WTC11 (cell line): ENCODE results near the gene SSH2. TPM values are rescaled to one million over a fixed set of nuclear protein-coding genes. Genes with fewer than 3 reads are reported as not detected.

Experiments
- ATAC-seq: fragments of 200-7000 bp; cut with Tn5 transposase; 2 replicates; pipeline ENCODE4 v1.10.0; 2021; ENCODE audit warnings: mild to moderate bottlenecking, moderate library complexity
- CTCF ChIA-PET: fragments of 300-600 bp; sonication (Branson Sonifier 250); formaldehyde crosslinking; loops from one replicate; lab custom pipeline; 2021; ENCODE audit warnings: antibody characterized with exemption; lab: Charles Lee
- POLR2A ChIA-PET: fragments of 350-600 bp; sonication (Branson Sonifier 250); formaldehyde crosslinking; loops from one replicate; lab custom pipeline; 2021; ENCODE audit warnings: antibody characterized with exemption; lab: Charles Lee
- DNase-seq: peaks from one replicate; pipeline ENCODE4 v3.0.0; 2021; ENCODE audit warnings: low spot score
- H3K27ac Mint-ChIP-seq: 2 replicates; pipeline ENCODE4 v1.8.0; 2021; ENCODE audit warnings: mixed read lengths
- H3K27me3 Mint-ChIP-seq: 2 replicates; pipeline ENCODE4 v1.8.0; 2021; ENCODE audit warnings: low read depth, mild to moderate bottlenecking, moderate library complexity, mixed read lengths
- H3K36me3 Mint-ChIP-seq: 2 replicates; pipeline ENCODE4 v1.8.0; 2021; ENCODE audit warnings: mixed read lengths
- H3K4me1 Mint-ChIP-seq: 2 replicates; pipeline ENCODE4 v1.8.0; 2022; ENCODE audit warnings: mixed read lengths
- H3K4me3 Mint-ChIP-seq: 2 replicates; pipeline ENCODE4 v1.8.0; 2021; ENCODE audit warnings: mild to moderate bottlenecking, moderate library complexity, mixed read lengths
- H3K9me3 Mint-ChIP-seq: 2 replicates; pipeline ENCODE4 v1.8.0; 2021; ENCODE audit warnings: mixed read lengths
- AR ChIP-seq: fragments of 250-450 bp; sonication (Bioruptor Pico); IDR thresholded peaks from 2 replicates; pipeline ENCODE4 v1.9.0; 2021; ENCODE audit warnings: mild to moderate bottlenecking
- CDX4 ChIP-seq: fragments of 250-450 bp; sonication (Bioruptor Pico); IDR thresholded peaks from 2 replicates; pipeline ENCODE4 v1.9.0; 2021; ENCODE audit warnings: moderate library complexity, mild to moderate bottlenecking, inconsistent platforms, borderline replicate concordance
- ERG ChIP-seq: fragments of 250-450 bp; sonication (Bioruptor Pico); IDR thresholded peaks from 2 replicates; pipeline ENCODE4 v1.8.0; 2021; ENCODE audit warnings: mild to moderate bottlenecking
- GABPB1 ChIP-seq: sonication (generic); formaldehyde crosslinking; IDR thresholded peaks from 2 replicates; pipeline ENCODE4 v1.8.1; 2023; ENCODE audit warnings: mild to moderate bottlenecking, missing genetic modification reagents
- JAZF1 ChIP-seq: fragments of 250-450 bp; sonication (Bioruptor Pico); IDR thresholded peaks from 2 replicates; pipeline ENCODE4 v1.9.0; 2021; ENCODE audit warnings: moderate library complexity, mild to moderate bottlenecking, inconsistent platforms
- KAT7 ChIP-seq: sonication (generic); formaldehyde crosslinking; IDR thresholded peaks from 2 replicates; pipeline ENCODE4 v1.8.1; 2023; ENCODE audit warnings: missing genetic modification reagents, mild to moderate bottlenecking, borderline replicate concordance
- TEAD4 ChIP-seq: sonication (generic); formaldehyde crosslinking; IDR thresholded peaks from 2 replicates; pipeline ENCODE4 v1.8.0; 2022; ENCODE audit warnings: mild to moderate bottlenecking, missing genetic modification reagents
- ZNF232 ChIP-seq: sonication (generic); formaldehyde crosslinking; IDR thresholded peaks from 2 replicates; pipeline ENCODE4 v1.8.0; 2022; ENCODE audit warnings: mild to moderate bottlenecking, missing genetic modification reagents
- ZNF281 ChIP-seq: sonication (generic); formaldehyde crosslinking; IDR thresholded peaks from 2 replicates; pipeline ENCODE4 v1.8.0; 2023; ENCODE audit warnings: mild to moderate bottlenecking, missing genetic modification reagents
- ZNF317 ChIP-seq: sonication (generic); formaldehyde crosslinking; IDR thresholded peaks from 2 replicates; pipeline ENCODE4 v1.8.1; 2023; ENCODE audit warnings: low read depth, mild to moderate bottlenecking, moderate library complexity, missing genetic modification reagents, borderline replicate concordance
- ZNF416 ChIP-seq: fragments of 250-450 bp; sonication (Bioruptor Pico); IDR thresholded peaks from 2 replicates; pipeline ENCODE4 v1.9.0; 2021; ENCODE audit warnings: mild to moderate bottlenecking, inconsistent platforms
- total RNA-seq: library from RNA; stranded (reverse); gene quantifications from 3 replicates; pipeline ENCODE4 v1.2.3, GENCODE V29; 2021

SSH2 gene
- total RNA-seq, 1 experiment from 2014 or later: 14.3 TPM

GRCh38 chr17:29742210-29742513, 187.9 kb downstream of the SSH2 start (continued):
- no peak for TF ChIP-seq AR (CRISPR knock-in tag)

GRCh38 chr17:29740017-29740416, 190.0 kb downstream of the SSH2 start:
- TF ChIP-seq ZNF416 (CRISPR knock-in tag): no peak
- peak; percentile 24; the same call in 1 of the 2 replicates for TF ChIP-seq GABPB1 (CRISPR knock-in tag)
- H3K4me1 Mint-ChIP-seq: peaks cover 7% of the 10 kb centered on the region; the same call in 1 of the 2 replicates
- DNase-seq (no peak), ATAC-seq (no peak)
- no peak overlapping the region for H3K27ac Mint-ChIP-seq
- ChIA-PET POLR2A (no interaction called here), CTCF (interaction anchor here (1.7 kb wide), 1 partner anchor 101 kb away, joined by 4 read pairs; no protein-coding TSS in a partner anchor)
- H3K9me3 Mint-ChIP-seq: no peaks in the 10 kb centered on the region
- no peaks in the 10 kb centered on the region for H3K36me3 Mint-ChIP-seq
- no peaks in the 10 kb centered on the region for H3K27me3 Mint-ChIP-seq
- no peak overlapping the region for H3K4me3 Mint-ChIP-seq

GRCh38 chr17:29734640-29735039, 195.4 kb downstream of the SSH2 start:
- H3K4me1 Mint-ChIP-seq: no peaks in the 10 kb centered on the region
- no peaks in the 10 kb centered on the region for H3K27me3 Mint-ChIP-seq
- POLR2A ChIA-PET: no interaction called here
- CTCF ChIA-PET: interaction anchor here (0.7 kb wide), 1 partner anchor 44 kb away, joined by 4 read pairs; no protein-coding TSS in a partner anchor
- DNase-seq: no peak
- no peaks in the 10 kb centered on the region for H3K9me3 Mint-ChIP-seq
- H3K4me3 Mint-ChIP-seq: no peak overlapping the region
- ATAC-seq: no peak
- H3K27ac Mint-ChIP-seq: no peak overlapping the region
- TF ChIP-seq ERG (CRISPR knock-in tag) (no peak), JAZF1 (CRISPR knock-in tag) (no peak), TEAD4 (CRISPR knock-in tag) (no peak), CDX4 (CRISPR knock-in tag) (no peak), ZNF232 (CRISPR knock-in tag) (no peak)
- TF ChIP-seq, all 79 proteins: peak for 0
- H3K36me3 Mint-ChIP-seq: no peaks in the 10 kb centered on the region

GRCh38 chr17:29733166-29733565, 196.9 kb downstream of the SSH2 start:
- TF ChIP-seq ZNF281 (CRISPR knock-in tag) (no peak), ZNF317 (CRISPR knock-in tag) (no peak), KAT7 (CRISPR knock-in tag) (no peak)
- TF ChIP-seq, all 79 proteins: peak for 0
- ChIA-PET CTCF (interaction anchor here (0.8 to 2.0 kb wide), 3 partner anchors 47 to 360 kb away, joined by 3 to 8 read pairs (median 4); no protein-coding TSS in a partner anchor), POLR2A (no interaction called here)
- ATAC-seq (no peak), DNase-seq (no peak)
- H3K27ac Mint-ChIP-seq: 0 out of 2 replicates have a peak overlapping the region, but pooled peaks have one; percentile 2
- no peaks in the 10 kb centered on the region for H3K36me3 Mint-ChIP-seq
- no peaks in the 10 kb centered on the region for H3K4me1 Mint-ChIP-seq
- no peaks in the 10 kb centered on the region for H3K27me3 Mint-ChIP-seq
- H3K9me3 Mint-ChIP-seq: peaks cover 8% of the 10 kb centered on the region
- no peak overlapping the region for H3K4me3 Mint-ChIP-seq
